ENCODE data around the gene GDPGP1.

DNA sequence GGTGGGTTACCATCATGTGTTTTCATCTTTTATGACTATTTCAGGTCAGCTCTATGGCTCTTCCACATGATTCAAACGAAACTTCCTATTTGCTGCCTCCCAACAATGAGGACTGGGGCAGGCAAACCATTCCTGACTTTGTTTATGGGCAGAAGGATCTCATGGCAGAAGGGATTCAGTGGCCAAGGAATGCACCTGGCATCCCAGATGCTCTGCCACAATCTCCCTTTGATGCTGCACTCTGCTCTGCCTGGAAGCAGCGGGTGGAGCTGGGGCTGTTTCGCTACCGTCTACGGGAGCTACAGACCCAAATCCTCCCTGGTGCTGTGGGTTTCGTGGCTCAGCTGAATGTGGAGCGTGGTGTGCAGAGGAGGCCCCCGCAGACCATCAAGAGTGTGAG is 6.8 kb downstream of the GDPGP1 start:
- no peak for TF ChIP-seq TBL1XR1 (IDR thresholded peaks at IDR 0.05; ENCODE audit: low read length in 2 of 2)
- TF ChIP-seq, protein P1, sequence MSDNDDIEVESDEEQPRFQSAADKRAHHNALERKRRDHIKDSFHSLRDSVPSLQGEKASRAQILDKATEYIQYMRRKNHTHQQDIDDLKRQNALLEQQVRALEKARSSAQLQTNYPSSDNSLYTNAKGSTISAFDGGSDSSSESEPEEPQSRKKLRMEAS (CRISPR knock-in tag; IDR thresholded peaks at IDR 0.05): no peak
- TF ChIP-seq, protein P2, sequence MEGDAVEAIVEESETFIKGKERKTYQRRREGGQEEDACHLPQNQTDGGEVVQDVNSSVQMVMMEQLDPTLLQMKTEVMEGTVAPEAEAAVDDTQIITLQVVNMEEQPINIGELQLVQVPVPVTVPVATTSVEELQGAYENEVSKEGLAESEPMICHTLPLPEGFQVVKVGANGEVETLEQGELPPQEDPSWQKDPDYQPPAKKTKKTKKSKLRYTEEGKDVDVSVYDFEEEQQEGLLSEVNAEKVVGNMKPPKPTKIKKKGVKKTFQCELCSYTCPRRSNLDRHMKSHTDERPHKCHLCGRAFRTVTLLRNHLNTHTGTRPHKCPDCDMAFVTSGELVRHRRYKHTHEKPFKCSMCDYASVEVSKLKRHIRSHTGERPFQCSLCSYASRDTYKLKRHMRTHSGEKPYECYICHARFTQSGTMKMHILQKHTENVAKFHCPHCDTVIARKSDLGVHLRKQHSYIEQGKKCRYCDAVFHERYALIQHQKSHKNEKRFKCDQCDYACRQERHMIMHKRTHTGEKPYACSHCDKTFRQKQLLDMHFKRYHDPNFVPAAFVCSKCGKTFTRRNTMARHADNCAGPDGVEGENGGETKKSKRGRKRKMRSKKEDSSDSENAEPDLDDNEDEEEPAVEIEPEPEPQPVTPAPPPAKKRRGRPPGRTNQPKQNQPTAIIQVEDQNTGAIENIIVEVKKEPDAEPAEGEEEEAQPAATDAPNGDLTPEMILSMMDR (IDR thresholded peaks at IDR 0.05 in 2 of 3, conservative IDR thresholded peaks at IDR 0.05 in 1 of 3; ENCODE audit: insufficient read depth in 2 of 3, low read depth in 1 of 3, low read length in 3 of 3): no peak

Data from K562 (cell line).